22Rv1 (cell line): ENCODE measurements around the gene ZNF621.

Experiments
- CTCF ChIP-seq: fragments of 450-650 bp; IDR thresholded peaks from 2 replicates; pipeline ENCODE4 v1.5.1; 2017; ENCODE audit warnings: mild to moderate bottlenecking
- ZFX ChIP-seq: fragments of 450-650 bp; IDR thresholded peaks from 2 replicates; pipeline ENCODE4 v1.6.1; 2017; ENCODE audit warnings: antibody characterized with exemption, borderline replicate concordance

DNA sequence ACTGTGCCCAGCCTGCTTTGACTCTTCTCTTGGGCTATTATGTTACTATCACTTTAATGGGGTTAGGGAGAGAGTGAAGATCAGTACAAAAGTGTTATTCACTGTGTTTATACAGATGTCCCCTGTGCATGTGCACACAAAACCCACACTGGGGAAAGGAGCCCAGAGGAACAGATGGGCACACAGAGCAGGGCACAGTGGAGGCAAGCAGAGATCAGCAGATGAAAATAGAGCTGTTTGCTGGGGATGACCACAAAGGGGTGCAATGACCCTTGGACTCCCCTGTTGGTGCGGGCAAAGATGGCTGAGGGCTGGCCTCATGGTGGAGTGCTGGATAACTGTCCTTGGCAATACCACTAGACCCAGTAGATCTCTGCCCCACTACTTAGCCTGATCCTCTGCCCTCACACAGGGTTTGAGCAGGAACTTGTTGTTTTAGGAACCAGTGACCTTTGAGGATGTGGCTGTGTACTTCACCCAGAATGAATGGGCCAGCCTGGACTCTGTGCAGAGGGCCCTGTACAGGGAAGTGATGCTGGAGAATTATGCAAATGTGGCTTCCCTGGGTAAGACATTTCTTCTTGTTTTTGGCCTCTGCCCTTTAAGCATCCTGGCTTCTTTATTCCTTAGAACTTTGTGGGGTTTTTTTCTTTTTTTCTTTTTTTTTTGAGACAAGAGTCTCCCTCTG is 13.6 kb upstream of the ZNF621 start:
- TF ChIP-seq CTCF (no peak), ZFX (no peak)
